Suppressor macrophage (primary cell): ENCODE results near the gene GFER.
"Not testable (repeated sequence)": the region's sequence is repeated elsewhere in the genome, so short reads cannot be mapped to it uniquely, and the experiment has no call there.

ENCODE experiments used
- DNase-seq, 4 experiments: peaks; one replicate each; pipeline ENCODE4 v3.0.0-alpha.2; 2020 to 2022
- total RNA-seq, 17 experiments: gene quantifications; one replicate each; lab custom pipeline; 2026; ENCODE audit warnings: mixed read lengths in 6 of 17, inconsistent platforms in 3 of 17; lab: John Stamatoyannopoulos, UW

GFER gene
- total RNA-seq = 3.7 to 14.9 (median 8.6) reads per million in 17 experiments

DNA sequence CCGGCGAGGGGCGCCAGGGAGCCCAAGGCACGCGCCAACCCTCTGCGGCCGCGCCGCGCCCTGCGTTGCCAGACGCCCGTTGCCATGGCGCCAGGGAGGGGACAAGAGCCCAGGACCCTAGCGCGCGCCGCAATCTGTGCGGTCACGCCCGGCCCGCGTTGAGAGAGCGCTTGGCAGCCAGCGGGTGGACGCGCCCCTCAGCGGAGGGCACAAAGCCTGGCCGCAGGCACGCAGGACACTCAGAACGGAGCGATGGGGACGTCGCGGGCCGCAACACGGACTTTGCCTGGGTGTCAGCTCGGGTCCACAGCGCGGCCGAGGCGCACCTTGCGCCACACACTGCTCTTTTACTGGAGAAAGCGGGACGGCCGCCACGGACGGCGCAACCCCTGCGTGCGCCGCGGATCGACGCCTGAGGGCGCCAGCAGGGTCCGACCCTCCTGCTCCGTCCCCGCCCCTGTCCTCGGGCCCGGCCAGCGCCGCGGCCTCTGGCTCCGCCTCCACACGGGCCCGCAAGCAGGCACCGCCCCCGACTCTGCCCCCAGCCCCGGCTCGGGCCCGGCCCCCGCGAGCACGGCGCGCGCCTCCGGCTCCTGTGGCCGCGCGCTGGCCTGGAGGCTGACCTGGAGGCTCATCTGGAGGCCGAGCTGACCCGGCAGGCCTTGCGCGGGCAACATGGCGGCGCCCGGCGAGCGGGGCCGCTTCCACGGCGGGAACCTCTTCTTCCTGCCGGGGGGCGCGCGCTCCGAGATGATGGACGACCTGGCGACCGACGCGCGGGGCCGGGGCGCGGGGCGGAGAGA, at the start of gene GFER:
Gene GFER, plus strand, starts transcription at position 650 of the 803 bp plus-strand sequence. Its CDS starts 26 bp downstream, at position 676.
- peak; percentile 93 to 98 (median 96) for DNase-seq

DNA sequence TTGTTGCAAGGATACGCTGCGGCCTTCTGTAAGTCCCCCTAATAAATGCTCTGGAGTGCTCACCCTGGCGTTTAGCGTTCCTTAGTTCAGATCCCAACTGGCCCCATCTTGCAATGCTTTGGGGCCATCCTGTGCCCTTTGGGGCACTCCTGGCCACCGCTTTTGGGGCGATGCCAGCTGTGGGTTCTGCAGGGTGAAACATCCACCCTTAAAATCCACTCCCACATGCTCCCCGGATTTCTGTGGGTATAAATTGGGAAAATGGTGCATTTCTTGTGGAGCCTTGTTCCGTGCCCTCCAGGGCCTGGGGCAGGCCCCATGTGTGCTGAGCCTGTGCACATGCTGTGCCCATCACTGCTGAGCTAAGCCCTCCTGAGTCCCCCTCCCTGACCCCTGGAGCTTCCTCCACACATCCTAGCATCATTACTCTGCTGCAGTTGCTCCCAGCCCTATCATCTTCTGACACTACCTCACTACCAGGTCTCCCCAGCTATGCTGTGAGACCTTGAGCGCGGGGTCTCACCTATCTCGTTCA, 47.0 kb upstream of the GFER start:
- DNase-seq = no peak

DNA sequence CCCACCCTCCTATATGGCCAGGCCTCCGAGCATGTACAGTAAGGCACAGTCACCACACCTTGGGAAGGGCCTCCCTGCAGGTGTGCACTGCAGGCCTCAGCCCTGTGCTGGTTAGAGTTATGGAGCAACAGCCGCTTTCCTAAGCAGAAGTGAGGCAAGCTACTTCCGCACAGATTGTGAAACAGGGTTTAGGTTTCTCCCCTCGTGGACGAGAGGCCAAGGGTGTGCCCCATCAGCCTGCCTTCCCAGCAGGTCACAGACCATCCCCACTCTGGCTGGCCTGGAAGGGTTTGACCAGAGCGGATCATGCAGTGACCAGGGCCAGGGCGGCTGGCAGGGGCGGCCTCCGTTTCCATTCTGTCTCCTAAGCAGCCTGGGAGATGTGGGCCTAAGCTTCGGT, 45.7 kb upstream of the GFER start:
- peak; percentile 77 to 89 (median 86) for DNase-seq

DNA sequence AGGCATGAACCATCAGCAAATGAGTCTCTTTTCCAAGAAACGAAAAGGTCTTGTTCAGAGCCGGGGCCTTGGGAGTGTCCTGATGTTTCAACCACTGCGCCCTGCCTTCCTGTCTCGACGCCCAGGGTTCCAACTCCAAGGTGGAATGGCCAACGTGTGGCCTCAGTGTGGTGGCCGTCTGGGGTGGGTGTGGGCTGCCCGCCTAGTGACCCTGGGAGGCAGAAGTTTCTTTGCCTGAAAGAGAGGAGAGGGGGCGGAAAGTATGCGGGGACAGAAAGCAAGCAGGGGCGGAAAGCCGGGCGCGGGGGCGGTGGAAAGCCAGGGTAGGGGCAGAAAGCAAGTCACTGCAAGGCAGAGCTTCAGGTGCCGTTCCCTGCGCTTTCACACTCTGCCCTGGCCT, 45.1 kb upstream of the GFER start:
- no peak for DNase-seq

GRCh38 chr16:1939833-1940232, 44.2 kb upstream of the GFER start:
- DNase-seq = not testable (repeated sequence)

- peak in 1 of 4 experiments; percentile 49 for DNase-seq
Observed at GRCh38 chr16:1940273-1941161, 43.5 kb upstream of the GFER start.

DNA sequence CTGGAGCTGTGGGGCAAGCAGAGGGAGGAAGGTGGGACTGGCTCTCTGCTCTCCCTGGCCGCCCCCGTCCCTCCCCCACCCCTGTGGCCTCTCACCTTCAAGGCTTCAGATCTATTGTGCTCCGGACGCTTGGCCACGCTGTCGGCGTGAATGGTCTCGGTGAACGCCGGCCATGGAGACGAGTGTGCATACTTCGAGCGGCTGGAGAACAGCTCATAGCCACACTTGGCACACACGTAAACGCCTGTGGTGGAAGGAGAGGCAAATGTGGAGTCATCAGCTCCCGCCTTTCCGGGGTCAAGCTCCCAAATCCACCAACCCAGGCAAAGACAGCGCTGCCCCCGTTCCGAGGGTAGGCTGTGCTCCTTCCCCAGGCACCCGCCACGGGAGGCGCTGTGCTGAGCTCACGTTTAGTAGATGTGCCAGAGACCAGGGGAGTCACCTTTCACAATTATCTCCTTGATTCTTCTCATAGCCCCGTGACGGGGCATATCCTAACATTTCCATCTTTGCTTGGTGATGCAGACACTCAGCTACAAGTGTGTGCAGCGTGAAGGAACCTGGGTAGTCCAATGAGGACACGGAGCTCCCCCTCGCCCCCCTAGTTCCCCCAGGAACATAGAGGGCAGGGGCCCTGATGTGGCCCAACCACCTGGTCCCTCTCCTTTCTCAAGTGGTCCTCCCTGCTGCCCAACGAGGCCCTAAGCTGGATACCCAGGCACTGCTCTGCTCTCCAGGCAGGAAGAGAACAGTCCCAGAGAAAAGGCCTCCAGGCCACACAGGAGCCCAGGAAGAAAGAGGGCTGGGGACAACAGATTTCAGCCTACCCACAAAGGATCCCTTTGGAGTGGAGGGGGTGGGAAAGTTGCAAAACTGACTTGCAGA, 42.6 kb upstream of the GFER start:
- DNase-seq = peak in 1 of 4 experiments; percentile 76

DNA sequence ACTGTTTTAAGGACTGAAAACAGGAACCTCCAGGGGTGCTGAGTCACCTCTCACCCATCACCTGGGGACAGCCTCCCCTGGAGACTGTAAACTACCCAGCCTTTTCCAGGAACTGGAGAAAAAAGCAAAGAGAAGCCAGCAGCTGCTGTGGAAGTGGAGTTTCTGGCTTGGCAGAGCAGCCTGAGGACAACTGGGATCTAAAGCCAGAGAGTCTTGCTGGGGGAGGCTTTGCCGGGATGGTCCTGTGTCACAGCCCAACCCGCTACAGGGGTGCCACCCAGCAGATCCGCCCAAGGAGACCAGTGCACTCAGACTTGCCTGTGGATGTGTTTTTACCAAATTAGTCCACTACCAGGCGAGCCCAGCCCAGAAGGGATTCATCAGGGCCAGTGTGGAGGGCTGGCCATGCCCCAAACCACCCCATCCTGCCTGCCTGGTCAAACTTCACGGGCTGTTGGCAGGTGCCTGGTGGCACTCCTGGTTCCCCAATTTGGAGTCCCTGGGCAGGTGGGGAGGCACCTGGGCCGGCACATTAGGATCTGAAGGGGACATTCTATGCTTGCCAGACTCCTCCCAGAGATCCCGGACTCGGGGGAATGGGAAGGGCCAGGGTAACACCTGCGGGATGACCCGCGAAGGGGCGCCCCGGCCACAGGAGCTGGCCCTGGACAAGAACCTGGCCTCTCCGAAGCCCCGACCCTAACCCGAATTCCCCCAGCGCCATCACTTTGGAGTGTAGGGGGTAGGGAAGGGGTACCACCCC, 41.8 kb upstream of the GFER start:
- peak in 3 of 4 experiments; percentile 52 to 75 (median 71) for DNase-seq

DNA sequence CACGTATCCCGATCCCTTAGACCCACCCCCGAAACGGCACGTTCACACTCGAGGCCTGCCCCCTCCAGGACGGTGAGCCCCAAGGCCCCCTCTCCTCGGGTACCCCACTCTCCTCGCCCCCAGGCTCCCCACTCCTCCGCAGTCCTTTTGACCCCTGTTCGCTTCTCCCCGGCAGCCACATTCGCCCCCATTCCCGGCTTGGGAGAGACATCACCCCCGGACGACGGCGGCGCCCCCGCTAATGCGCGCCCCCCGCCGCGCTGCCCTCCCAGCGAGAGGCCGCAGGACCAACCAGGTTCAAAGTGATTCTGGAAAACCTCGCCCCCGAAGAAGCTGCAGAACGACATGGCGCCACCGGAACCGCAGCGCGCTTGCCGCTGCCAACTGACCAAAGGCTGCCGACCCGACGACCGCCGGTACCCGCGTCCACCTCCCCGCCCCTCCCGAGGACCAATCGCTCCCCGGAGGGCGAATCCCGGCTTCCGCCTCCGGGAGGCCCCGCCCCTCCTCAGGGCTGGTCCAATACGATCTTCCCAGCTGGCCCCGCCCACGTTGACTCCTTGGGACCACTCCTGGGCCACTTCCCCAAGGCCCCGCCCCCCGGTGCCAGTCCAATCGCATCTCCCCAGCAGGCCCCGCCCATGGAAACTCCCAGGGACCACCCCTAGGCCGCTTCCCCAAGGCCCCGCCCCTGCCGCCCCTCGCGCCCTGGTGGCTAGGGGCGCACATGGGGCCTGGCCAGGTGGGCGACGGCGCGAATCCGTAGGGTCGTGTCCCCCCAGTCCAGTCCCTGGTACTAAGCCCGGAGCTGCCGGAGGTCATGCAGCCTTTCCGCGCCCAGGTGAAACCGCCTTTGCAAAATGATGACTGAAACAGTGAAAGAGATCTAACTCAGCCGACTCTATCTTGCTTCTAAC, 40.9 kb upstream of the GFER start, which contains the start of gene MSRB1:
Gene MSRB1, minus strand, starts transcription at position 390 of the 917 bp plus-strand sequence. Its CDS starts 43 bp downstream, at position 347.
- DNase-seq = peak; percentile 100

DNA sequence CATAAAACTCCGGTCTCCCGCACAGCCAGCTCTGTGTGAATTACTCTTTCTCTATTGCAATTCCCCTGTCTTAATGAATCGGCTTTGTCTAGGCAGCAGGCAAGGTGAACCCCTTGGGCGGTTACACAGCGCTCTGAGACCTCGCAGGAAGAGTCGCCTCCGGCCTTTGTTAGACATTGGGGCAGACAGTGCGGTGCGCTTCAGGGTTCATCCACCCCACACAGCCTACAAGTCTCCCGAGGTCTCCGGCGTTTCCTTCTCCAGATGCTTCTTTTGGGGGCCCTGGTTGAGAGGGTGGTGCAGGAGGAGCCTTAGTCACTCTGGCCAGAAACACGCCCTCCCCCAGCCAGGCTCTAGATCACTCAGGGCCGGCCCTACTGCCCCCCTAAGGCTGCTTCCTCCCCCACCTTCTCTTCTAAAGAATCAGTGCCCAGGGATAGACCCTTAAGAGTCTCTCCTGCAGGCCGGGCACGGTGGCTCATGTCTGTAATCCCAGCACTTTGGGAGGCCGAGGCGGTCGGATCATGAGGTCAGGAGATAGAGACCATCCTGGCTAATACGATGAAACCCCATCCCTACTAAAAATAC, 39.3 kb upstream of the GFER start:
- no peak for DNase-seq

- no peak for DNase-seq
Observed at GRCh38 chr16:1945559-1946391, 38.2 kb upstream of the GFER start.

DNA sequence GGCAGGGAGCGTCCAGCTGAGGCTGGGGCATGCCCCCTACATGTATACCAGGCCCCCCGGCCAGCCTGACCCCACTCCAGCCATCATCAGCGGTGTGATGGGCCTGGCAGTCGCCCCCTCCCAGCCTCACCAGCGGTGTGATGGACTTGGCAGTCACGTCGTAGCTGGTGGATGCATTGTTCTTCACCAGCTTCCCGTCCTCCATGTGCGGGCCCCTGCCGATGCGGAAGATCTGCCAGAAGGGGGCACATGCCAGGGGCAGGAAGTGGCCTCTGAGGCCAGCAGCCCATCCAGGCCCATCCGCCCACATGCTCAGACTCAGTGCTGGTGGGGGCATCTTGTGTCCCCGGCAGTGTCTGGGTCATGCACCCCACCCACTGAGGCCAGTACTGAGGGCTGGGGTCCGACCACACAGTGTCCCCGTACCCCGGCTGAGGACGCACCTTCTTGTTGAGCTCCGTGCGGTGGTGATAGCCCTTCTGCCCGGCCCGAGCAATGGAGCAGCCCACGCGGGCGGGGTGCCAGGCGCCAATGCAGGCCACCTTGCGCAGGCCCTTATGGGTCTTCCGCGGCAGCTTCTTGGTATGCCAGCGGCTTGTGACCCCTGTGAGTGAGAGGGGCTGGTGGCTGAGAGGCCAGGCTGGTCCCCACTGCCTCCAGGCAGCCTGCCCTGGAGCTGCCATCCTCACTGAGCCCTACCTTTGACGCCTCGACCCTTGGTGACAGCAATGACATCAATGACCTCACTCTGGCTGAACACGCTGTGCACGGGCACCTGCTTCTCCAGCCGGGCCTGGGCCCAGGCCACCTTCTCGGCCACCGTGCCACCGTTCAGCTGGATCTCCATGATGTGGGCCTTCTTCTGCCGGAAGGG, 37.3 kb upstream of the GFER start:
- DNase-seq = peak in 1 of 4 experiments; percentile 2

DNA sequence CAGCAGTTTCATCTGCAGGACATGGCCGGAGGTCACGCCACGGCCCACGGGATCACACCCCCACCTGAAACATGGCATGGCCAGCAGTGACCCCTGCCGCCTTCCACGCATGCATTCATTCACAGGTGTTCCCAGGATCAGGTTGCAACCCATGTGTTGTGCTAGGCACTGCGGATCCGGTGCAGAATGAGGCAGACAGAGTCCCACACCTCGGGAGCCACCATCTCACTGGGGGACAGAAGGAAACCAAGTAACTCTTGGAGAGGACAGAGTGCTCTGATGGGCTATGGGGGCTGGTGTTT, 36.7 kb upstream of the GFER start:
- DNase-seq = no peak

- DNase-seq = no peak
Observed at GRCh38 chr16:1949507-1949906, 34.5 kb upstream of the GFER start.

- DNase-seq = no peak
Observed at GRCh38 chr16:1950047-1950446, 33.9 kb upstream of the GFER start.

DNA sequence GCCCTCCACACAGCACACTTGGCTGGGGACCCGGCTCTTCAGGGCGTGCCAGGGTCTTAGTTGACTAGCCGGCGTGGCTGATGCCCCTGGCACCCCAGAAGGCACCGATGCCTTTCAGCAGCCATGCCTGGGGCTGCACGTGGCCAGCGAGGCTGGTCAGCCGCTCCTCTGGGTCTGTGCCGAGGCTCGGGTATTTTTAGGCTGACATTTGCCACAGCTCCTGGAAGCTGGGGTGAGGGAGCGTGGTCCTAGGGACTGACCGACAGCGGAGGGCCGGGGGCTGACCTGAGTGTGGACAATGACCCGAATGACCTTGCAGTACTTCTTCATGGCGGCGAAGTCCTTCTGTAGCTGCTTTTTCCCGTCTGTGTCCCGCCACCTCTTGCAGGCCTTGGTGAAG, 33.4 kb upstream of the GFER start:
- no peak for DNase-seq

DNA sequence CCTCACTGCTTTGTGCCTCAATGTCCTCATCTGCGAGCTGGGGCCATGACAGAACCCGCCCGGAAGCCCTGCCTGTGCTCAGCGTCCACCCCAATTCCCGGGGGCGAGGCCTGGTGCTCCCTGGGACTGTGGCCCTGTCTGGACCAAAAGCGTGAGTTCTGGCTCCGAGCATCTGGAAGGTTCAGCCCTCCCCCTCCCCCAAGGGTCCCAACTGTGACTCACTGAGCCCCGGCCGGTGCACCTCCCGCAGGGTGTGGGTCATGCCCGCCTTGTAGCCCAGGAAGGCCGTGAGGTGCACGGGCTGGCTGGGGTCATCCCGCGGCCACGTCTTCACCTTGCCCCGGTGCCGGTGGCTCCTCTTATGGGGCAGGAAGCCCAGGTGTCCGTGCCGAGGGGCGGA, 30.3 kb upstream of the GFER start:
- DNase-seq = no peak
